Hippocampal formation (tissue), 2 donors: Measurements from ENCODE around the gene FTCD.
"Not testable (repeated sequence)": the region's sequence is repeated elsewhere in the genome, so short reads cannot be mapped to it uniquely, and the experiment has no call there.

Source experiments
- DNase-seq, 2 donors: peaks; one replicate each; lab custom pipeline; 2025; lab: John Stamatoyannopoulos, UW

The FTCD gene

DNA sequence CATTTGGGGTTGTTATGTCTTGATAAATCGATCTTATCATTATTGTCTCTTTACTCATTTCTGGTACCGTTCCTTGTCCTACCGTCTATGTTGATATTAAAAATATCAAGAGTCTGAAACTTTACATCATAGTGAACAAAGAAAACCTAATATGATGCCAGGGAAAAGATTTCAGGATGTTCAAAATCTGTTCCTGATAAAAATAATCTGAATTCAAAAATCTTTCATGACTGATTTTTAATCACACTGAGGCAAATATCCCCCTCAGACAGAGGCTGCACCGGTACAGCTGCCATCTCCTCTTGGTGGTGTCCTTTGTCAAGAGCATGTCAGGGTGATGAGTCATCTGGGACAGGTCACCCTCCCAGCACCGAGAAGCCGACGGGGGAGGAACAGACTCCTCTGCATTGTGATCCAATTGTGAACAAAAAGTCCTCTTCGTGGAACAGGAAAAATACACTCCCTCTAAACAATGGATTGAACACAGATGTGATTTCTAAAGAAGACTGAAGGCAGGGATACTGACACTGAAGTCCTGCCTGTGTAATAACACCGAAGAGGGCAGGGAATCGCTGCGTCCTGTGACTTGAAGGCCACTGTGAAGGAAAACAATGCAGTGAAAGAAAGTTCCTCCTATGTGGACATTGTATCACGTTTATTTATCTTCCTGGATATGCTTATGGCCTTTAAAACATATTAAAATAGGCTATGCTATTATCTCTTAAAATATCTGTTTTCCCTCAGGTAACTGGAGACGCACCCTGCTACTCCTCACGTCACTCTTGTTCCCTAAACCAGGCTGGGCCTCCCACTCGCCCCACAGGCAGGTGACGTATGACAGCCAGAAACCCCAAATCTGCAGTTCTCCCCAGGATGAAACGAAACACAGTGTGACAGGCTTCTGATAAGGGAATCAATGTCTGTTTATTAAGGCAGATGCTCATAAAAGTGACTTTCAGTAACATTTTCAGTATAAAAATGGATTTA lies 33.1 kb upstream of the FTCD start:
- peak in 1 of 2 donors; percentile 55 for DNase-seq

GRCh38 chr21:46187814-46188213 lies 32.4 kb upstream of the FTCD start:
- no peak for DNase-seq

GRCh38 chr21:46187261-46187660 lies 31.9 kb upstream of the FTCD start:
- no peak for DNase-seq

DNA sequence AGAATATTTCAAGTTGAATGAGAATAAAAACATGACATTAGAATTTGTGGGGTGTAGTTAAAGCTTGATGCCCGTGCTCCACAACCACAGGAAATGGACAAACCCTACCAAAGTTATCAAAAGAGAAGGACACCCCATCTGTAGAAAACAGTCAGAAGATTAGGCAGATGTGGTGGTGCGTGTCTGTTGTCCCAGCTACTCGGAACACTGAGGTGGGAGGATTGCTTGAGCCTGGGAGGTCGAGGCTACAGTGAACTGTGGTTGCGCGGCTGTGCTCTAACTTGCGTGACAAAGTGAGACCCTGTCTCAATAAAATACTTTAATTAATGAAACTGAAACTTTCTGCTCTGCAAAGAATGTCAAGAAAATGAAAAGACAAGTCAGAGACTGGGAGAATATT lies 30.3 kb upstream of the FTCD start:
- DNase-seq = no peak

- peak in 1 of 2 donors; percentile 76 for DNase-seq
These were observed 29.5 kb upstream of the FTCD start for GRCh38 chr21:46184625-46185555.

DNA sequence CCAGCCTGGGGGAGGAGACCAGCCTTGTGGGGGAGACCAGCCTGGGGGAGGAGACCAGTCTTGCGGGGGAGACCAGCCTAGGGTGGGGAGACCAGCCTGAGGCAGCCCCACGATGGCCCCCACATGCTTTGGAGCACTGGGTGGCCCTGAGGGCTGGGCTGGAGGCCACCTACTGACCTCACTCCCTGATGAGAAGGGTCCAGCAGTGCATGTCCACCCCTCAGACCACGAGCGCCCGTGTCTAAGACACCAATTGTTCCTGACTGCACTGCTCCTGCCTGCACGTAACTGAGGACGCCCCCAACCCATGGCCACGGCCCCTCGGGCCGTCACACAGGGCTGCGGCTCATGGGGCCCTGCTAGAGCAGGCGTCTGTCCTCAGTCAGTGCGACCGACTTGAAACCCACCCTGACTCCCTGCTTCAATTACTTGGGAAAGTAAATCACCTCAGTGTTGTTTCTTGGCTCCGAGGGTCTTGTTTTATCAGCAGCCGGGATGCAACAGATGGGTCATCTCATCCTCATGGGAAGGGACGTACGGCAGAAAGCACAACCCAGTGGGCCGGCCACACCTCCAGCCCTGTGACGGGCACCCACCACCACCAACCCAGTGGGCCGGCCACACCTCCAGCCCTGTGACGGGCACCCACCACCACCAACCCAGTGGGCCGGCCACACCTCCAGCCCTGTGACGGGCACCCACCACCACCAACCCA lies 28.7 kb upstream of the FTCD start, which contains the start of gene SPATC1L:
SPATC1L (minus strand) TSS at position 550 of the 715 bp plus-strand sequence. CDS start 1,643 bp downstream, outside the sequence.
- peak in 1 of 2 donors; percentile 80 for DNase-seq

DNA sequence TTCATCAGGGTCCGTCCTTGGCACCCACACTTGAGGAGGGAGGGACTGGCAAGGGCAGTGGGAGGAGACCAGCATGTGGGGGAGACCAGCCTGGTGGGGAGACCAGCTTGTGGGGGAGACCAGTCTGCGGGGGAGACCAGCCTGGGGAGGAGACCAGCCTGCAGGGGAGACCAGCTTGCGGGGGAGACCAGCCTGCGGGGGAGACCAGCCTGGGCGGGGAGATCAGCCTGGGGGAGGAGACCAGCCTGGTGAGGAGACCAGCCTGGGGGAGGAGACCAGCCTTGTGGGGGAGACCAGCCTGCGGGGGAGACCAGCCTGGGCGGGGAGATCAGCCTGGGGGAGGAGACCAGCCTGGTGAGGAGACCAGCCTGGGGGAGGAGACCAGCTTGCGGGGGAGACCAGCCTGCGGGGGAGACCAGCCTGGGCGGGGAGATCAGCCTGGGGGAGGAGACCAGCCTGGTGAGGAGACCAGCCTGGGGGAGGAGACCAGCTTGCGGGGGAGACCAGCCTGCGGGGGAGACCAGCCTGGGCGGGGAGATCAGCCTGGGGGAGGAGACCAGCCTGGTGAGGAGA lies 28.0 kb upstream of the FTCD start:
- not testable (repeated sequence) for DNase-seq

DNA sequence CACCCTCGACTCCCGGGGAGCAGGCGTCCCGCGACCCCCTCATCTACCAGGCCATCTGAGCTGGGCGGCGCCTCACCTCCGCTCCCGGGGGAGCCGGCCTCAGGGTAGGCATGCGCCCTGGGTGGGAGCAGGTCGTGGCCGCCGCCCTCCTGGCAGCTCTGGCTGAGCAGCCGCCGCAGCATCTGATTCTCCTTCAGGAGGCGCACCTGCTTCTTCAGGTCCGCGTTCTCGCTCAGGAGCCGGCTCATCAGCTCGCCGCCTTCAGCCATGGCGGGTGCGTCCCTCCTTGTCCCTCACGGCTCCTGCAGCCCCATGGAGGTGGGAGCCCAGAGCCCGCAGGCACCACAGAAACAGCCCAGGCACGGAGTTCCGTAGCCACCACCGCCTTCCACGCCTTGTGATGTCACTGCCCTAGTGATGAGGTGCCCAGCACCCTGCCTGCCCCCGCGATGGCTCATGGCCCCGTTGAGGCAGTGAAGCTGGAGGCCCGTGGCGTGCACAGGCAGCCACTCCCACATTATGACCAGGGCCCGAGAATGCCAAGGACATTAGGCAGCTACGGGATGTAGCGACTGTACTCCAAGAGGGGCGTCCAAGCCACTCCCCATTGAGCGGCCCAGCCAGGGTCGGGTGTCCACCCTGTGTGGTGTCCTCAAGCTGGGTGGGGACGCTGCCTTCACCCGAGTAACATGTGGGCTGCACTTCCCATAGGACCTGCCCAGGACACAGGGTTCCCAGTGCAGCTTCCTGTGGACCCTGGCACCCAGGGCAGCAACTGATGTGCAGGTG lies 27.4 kb upstream of the FTCD start:
- no peak for DNase-seq

DNA sequence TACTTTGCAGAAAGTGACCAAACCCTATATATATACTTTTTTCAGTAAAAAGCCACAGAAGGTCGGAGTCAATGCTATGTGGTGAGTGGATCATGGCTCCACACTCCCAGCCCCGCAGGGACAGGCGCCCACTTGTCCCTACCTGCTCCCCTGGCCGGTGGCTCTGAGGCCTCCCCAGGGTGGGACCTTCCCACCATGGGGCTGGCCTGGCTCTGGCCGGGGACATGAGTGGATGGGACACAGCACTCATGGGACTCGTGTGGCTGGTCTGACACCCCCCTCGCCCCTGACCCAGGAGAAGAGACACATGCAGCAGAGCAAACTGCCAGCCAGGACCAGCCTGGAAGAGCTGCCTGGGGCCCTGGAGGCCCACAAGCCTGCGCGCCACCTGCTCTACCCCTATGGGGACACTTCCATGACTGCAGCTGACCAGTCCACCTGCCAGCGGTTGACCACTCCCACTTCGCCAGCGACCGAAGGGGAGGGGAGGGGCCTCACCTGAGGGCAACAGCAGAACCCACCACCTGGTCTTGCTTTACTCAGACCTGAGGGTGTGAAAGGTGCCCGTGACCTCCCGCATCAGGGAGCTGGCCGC lies 26.7 kb upstream of the FTCD start:
- no peak for DNase-seq

- no peak for DNase-seq
These were observed 26.1 kb upstream of the FTCD start for GRCh38 chr21:46181436-46181835.

GRCh38 chr21:46180778-46181391 lies 25.5 kb upstream of the FTCD start:
- DNase-seq = no peak

DNA sequence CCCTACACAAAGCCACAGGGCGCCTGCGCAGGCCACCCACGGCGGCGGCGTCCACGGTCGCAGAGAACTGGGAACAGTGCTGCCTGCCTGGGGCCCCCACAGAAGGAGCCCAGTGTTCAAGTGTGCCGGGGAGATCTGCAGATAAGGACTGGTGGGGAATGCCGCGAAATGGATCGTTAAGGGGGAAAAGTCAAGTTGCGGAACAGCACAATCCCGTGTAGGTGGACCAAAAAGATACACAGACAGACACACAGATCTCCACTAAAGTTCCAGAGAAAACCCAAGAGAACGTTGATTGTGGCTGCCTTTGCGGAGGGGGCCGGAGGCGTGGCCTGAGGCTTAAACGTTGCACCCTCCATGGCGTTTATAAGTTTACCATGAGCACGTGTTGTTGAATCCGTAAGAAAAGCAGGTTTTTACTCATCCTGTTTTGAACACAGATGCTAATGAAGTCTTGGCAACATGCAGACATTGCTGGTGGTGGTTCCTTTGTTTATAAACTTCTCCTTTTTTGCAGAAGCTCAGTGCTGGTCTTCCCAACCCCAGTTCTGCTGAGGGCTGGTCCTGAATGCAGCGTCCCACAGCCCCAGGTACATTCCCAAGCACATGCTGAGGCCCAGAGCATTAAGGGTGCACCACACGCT lies 24.8 kb upstream of the FTCD start:
- DNase-seq = no peak

DNA sequence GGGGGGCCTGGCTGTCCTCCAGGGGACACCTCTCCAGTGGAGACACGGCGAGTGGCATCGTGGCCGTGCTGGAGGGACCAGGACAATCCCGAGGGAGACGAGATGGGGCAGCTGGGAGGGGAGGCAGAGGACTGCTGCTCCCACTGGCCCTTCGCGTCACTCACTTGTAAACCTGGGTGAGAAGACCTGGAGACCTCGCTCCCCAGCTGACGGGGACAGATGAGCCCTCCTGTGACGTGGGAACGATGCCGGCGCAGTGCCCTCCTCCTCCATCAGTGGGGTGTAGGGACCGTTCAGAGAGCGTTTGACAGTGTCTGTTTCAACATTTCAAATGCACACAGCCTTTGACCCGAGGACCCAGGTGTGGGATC lies 24.3 kb upstream of the FTCD start:
- DNase-seq = no peak

DNA sequence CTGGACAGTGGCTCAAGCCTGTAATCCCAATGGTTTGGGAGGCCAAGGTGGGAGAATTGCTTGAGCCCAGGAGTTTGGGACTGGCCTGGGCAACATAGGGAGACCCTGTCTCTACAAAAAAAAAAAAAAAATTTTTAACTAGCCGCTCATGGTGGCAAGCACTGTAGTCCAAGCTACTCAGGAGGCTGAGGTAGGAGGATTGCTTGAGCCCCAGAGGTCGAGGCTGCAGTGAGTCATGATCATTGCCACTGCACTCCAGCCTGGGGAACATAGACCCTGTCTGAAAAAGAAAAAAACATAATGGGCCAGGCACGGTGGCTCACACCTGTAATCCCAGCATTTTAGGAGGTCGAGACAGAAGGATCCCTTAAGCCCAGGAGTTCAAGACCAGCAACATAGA lies 23.6 kb upstream of the FTCD start:
- DNase-seq = no peak

DNA sequence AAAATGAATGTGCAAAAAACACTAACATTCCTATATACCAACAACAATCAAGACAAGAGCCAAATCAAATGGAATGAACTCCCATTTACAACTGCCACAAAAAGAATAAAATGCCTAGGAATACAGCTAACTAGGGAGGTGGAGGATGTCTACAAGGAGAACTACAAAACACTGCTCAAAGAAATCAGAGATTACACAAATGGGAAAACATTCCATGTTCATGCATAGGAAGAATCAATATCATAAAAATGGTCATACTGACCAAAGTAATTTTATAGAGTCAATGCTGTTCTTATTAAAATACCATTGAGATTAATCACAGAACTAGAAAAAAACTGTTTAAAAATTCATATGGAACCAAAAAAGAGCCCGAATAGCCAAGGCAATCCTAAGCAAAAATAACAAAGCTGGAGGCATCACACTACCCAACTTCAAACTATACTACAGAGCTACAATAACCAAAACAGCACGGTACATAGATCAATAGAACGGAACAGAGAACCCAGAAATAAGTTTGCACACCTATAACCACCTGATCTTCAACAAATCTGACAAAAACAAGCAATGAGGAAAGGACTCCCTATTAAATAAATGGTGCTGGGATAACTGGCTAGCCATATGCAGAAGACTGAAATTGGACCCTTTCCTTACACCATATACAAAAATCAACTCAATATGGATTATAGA lies 21.2 kb upstream of the FTCD start:
- DNase-seq = not testable (repeated sequence)

DNA sequence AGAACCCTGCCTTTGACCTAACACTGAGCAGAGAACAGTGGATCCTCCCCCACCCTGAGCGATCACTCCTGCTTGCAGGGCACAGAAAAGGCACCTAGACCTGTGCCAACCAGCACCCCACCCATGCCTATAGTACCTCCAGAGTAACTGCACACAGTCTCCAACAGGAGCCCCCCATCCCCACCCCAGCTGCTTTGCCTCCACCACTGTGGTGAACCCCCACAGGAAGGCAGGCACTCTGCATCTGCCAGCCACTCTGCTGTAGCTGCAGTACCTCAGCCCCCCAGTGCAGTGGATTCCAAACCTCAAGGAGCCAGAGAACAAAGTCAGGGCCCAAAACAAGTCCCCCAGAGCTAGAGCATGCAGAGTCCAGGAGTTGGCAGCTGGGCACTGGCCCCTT lies 18.2 kb upstream of the FTCD start:
- no peak for DNase-seq

- no peak for DNase-seq
These were observed 17.6 kb upstream of the FTCD start for GRCh38 chr21:46172863-46173528.
